AG09309 (cell line): ENCODE results near the gene IL1R1.

Experiments used
- DNase-seq: peaks from one replicate; pipeline ENCODE4 v3.0.0-alpha.2; 2010; ENCODE audit warnings: low read depth
- H3K4me3 ChIP-seq: 2 replicates; pipeline ENCODE4 v1.5.1; 2011; ENCODE audit warnings: mild to moderate bottlenecking, low read depth, low read length, moderate library complexity; ENCODE audit not compliant: control insufficient read depth
- TF ChIP-seq, protein P1 (sequence below): IDR thresholded peaks from 2 replicates; pipeline ENCODE4 v1.5.1; 2011; ENCODE audit warnings: mild to moderate bottlenecking, low read depth, low read length, inconsistent platforms; ENCODE audit not compliant: insufficient read depth, control insufficient read depth; ENCODE audit errors: missing control alignments

Gene IL1R1

DNA sequence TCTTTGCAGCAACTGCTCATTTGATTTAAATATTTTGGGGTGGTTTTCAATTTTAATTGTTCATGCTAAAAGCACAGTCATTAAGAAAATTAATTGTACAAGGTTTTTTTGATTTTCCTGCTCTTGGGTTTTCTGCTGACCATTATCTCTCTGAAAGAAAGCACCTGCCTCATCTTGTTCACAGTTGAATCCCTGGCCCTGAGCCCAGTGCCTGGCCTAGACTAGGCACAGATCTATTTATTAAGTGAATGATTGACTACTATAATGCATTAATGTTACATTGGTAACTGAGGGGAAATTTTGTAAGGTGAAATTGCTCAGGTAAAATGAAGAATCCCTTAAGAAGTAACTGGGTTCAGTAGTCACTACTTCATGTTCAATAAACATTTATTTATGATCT, 66.2 kb downstream of the IL1R1 start:
- H3K4me3 ChIP-seq: no peak overlapping the region
- no peak for DNase-seq
- TF ChIP-seq, protein P1, sequence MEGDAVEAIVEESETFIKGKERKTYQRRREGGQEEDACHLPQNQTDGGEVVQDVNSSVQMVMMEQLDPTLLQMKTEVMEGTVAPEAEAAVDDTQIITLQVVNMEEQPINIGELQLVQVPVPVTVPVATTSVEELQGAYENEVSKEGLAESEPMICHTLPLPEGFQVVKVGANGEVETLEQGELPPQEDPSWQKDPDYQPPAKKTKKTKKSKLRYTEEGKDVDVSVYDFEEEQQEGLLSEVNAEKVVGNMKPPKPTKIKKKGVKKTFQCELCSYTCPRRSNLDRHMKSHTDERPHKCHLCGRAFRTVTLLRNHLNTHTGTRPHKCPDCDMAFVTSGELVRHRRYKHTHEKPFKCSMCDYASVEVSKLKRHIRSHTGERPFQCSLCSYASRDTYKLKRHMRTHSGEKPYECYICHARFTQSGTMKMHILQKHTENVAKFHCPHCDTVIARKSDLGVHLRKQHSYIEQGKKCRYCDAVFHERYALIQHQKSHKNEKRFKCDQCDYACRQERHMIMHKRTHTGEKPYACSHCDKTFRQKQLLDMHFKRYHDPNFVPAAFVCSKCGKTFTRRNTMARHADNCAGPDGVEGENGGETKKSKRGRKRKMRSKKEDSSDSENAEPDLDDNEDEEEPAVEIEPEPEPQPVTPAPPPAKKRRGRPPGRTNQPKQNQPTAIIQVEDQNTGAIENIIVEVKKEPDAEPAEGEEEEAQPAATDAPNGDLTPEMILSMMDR: no peak

DNA sequence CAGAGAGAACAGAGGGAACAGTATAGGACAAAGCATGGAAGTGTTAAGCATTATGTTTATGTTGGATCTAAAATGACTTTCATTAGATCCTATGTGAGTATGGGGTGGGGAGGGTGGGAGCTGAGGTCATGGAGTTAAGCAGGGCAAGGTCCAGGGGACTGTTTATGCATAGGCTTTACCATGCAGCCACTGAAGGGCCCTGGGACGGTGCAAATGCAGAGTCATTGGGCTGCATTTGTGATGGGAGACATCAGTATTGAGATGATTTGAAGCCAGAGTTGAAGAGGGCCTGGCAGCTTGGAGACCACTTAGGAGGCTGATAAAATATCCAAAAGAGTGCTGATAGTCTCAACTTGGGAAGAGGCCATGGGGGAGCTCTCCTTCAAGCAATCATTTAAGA, 66.9 kb downstream of the IL1R1 start:
- DNase-seq: no peak
- TF ChIP-seq, protein P1: no peak

DNA sequence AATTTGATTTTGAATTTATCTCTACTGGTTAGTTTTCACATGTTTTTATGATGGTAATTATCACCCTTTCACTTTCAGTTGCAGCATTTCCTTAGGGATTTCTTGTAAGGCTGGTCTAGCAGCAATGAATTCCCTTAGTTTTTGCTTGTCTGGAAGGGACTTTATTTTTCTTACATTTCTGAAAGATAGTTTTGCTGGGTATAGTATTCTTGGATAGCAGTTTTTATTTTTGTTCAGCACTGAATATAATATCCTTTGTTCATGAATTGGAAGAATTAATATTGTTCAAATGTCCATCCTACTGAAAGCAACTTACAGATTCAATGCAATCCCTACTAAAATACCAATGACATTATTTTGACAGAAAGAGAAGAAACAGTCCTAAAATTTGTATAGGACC, 74.5 kb downstream of the IL1R1 start:
- H3K4me3 ChIP-seq: no peak overlapping the region
- DNase-seq: no peak
- TF ChIP-seq, protein P1: no peak

More for the DNA sequence above, 66.9 kb downstream of the IL1R1 start:
- H3K4me3 ChIP-seq: no peak overlapping the region

DNA sequence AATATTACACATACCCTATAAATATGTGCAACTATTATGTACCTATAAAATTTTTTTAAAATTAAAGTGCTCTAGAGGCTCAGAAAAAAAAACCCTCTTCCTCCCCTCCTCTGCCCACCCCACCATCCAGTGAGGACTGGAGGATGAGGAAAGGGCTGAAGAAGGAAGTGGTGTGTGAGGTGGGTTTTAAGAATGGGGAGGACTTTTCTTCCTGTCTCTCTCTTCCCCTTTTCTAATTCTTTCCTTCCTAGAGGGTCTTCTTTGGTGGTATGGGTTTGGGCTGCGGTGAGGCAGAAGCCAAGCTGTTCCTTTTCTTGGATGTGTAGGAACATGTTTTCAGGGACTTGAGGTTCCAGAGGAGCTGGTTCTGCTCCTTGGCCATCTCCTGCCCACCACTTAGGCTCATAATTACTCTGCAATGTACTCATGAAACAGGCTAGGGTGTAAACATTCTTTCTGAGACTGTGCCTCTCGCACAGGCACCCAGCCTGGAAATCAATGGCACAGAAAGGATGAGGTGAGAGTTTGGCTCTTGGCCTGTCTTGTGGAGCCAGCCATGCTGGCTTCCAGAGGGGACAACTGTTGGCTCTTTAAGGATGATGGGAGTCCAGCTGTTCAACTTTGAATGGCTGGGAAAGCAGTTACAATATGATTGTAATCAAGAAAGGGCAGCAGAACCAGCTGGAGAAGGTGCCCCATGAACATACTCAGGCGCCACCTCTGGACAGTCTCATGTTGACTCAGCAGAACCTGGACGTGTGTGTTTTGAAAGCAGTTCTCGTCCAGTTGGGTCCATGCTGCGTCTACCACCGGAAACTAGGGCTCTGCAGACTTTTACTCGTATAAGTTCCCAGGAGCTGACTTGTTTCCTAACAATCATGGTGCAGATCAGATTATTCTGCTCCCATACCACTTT, 82.5 kb downstream of the IL1R1 start:
- no peak overlapping the region for H3K4me3 ChIP-seq
- no peak for DNase-seq
- TF ChIP-seq, protein P1: no peak

DNA sequence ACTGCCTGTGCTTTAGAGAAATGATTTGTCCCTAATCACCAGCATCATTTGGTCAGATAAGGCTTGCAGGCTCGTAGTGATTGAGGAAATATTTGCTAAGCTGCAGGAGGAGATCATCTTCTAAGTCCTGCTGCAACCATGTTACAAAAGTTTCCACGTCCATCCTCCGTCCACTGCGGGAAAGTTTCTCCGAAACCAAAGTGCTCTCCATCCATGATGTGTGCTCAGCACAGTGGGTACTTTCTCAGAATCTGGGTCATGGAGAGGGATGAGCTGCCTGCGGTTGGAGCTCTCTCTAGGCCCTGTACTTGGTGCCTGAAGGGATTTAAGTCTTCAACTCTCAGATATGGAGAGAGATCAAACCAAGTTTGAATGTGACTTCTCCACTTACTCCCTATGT, 83.6 kb downstream of the IL1R1 start:
- no peak for DNase-seq
- no peak overlapping the region for H3K4me3 ChIP-seq
- TF ChIP-seq, protein P1: no peak

DNA sequence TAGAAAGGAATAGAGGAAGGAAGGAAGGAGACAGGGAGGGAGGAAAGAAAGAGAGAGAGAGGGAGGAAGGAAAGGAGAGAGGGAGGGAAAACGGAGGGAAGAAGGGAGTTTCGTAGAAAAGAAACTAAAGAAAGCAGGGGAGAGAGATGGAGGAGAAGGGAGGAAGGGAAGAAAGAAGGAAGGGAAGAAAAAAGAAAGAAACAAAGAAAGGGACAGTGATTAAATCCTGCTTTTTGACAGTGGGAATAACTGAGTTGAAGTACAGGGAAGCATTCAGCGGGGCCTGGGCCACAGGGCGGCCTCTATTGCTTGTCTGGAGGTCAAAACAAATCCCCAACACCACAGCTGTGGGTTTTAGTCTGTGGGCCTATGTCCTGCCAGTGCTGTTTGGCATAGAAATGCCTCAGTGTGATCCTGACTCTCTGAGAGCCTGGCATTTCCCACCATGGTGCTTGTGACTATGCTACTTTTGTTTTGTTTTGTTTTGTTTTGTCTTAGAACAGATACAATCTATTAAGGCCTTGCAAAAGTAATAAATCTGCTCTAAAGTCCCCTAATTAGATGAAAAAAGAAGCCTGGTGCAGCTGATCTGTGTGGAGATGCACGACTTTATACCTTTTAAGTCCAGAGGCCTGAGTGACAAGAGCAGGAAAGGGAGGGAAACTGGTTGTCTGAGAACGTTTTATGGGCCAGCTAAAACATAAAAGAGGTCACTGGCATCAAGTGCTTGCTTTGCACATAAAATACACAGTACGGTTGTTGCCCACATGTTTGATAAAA, 84.3 kb downstream of the IL1R1 start:
- TF ChIP-seq, protein P1: no peak
- no peak overlapping the region for H3K4me3 ChIP-seq
- DNase-seq: no peak
